Measurements from ENCODE around the gene IRAG1. TPM values are rescaled to one million over a fixed set of nuclear protein-coding genes. Genes with fewer than 3 reads are reported as not detected.

Gene IRAG1
- total and polyA plus RNA-seq, 4 donors: 92.3 to 518 (median 162) TPM

DNA sequence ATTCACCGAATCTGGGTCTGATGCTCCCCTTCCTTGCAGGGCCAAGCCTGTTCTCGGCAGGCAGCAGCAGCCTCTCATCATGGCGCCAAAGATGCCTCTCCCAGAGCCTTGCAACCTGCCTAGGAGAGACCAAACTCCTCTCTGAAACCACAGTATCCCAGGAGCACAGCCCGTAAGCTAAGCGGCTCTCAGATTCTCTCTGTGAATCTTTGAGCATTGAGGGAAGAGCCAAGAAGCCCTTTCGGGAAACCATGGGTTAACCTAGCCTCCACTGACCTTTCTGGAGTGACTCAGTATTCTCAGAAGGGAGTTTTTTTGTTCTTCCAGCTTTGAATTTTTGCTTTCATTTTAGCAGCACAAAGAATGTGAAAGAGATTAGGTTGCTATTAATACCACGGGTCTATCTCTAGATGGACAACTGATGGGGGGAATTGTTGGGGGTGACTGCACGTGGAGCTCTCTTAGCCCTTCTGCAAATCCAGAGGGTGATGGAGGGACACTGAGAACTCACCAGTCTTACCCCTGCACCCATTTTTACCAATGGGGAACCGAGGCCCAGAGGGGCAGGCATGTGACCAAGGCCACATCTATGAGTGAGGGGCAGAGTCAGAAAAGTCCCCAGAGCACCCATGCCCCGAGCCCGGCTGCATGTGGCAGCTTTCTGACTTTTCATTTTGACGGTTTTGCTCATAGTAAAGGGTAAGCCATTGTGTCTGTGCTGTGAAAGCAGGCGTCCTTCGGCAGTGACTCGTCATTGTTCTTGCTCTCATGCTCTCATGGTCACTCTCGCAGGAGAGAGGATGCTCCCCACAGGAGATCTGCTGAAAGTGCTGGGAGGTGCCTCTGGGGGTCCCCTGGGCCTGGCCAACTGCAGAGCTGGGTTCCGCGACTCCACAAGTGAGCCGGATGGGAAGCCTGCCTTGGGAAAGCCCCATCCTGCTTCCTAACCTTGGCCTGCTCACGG, 36.0 kb downstream of the IRAG1 start:
- Histone ChIP-seq H3K27ac (ENCODE audit: low read depth in 1 of 2, low read length in 2 of 2) (peak overlapping the region; percentile 96 to 97), H3K4me3 (ENCODE audit: low read length in 2 of 2) (no peak overlapping the region), H3K36me3 (ENCODE audit: control insufficient read depth in 1 of 2, insufficient read depth in 2 of 2, low read length in 1 of 2) (no peaks in the 10 kb centered on the region), H3K27me3 (ENCODE audit: control insufficient read depth in 1 of 2, insufficient read depth in 2 of 2, low read length in 1 of 2) (no peaks in the 10 kb centered on the region), H3K4me1 (ENCODE audit: control insufficient read depth in 1 of 2, insufficient read depth in 2 of 2, low read length in 2 of 2) (peaks cover 9 to 10% of the 10 kb centered on the region in 2 donors), H3K9me3 (ENCODE audit: control insufficient read depth, low read length) (no peaks in the 10 kb centered on the region)
- ATAC-seq (ENCODE audit: low FRiP score) (peak; percentile 42), DNase-seq (no peak)
- intact Hi-C loops (cut with DNase I): loop anchor here (5.0 to 10.0 kb wide), 2 partner anchors 35 to 253 kb away; partner anchors contain the start of gene IRAG1 (in 2 of the 2)
- 7 to 9% methylated on average over 20 of the region's 20 CpGs for WGBS, 2 donors

DNA sequence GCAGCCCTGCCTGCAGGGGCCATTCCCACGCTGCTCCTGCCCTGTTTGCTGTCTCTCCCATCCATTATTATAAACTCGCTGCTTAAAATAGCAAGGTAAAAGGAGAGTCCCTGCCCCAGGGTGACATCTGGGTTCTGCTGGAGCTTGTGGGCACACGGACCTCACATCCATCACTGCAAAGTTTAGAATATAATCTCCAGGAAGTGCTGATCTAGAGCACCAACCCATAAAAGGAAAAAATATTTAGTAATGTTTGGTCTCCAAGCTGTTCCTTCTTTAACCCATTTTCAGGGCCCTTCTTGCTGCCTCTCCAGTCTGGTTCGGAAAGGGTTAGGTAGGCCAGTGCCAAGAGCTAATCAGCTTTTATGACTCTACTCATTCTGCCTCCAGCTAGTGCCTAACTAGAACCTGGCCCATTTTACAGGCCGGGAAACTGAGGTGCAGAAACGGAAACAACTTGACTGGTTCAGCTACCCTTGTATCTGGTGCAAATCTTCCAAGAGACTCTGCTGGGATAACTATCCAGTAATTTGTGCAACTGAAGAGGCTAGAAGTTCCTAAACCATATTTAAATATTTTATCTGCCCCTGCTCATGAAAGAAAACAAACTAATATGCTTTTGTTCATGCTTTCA, 37.5 kb downstream of the IRAG1 start:
- 6 to 13% methylated on average over 6 of the region's 6 CpGs for WGBS, 2 donors
- intact Hi-C loops (cut with DNase I): loop anchor here (5.0 to 10.0 kb wide), 2 partner anchors 36 to 251 kb away; partner anchors contain the start of gene IRAG1 (in 2 of the 2)

DNA sequence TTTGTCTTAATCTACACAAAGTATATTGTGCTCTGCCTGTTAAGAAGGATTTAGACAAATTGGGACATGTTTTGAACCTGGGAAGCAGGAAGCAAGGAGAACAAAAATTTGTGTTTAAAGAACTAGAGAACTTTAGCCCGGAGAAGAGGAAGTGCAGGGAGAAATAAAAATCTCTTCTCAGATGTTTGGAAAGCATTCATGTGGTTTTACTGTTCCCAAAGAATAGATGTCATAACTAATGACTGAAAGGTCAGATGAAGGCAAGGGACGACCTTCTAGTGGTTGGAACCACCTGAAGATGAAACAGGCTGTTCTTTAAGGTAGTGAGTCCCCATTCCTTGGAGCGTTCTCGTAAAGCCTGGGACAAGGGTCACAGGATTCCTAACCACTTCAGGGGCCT, 38.3 kb downstream of the IRAG1 start:
- H3K9me3 ChIP-seq (ENCODE audit: control insufficient read depth, low read length): no peaks in the 10 kb centered on the region
- peak overlapping the region; percentile 18 to 82 for H3K27ac ChIP-seq (ENCODE audit: low read depth in 1 of 2, low read length in 2 of 2)
- no peak overlapping the region for H3K4me3 ChIP-seq (ENCODE audit: low read length in 2 of 2)
- intact Hi-C loops (cut with DNase I): loop anchor here (5.0 to 10.0 kb wide), 2 partner anchors 37 to 250 kb away; partner anchors contain the start of gene IRAG1 (in 2 of the 2)
- no peaks in the 10 kb centered on the region for H3K27me3 ChIP-seq (ENCODE audit: control insufficient read depth in 1 of 2, insufficient read depth in 2 of 2, low read length in 1 of 2)
- DNase-seq: no peak
- H3K36me3 ChIP-seq (ENCODE audit: control insufficient read depth in 1 of 2, insufficient read depth in 2 of 2, low read length in 1 of 2): no peaks in the 10 kb centered on the region
- no peak for ATAC-seq (ENCODE audit: low FRiP score)
- 12% methylated on average over 4 of the region's 4 CpGs for WGBS, 2 donors
- peaks cover 5% of the 10 kb centered on the region in 2 donors for H3K4me1 ChIP-seq (ENCODE audit: control insufficient read depth in 1 of 2, insufficient read depth in 2 of 2, low read length in 2 of 2)

More for the DNA sequence above, 37.5 kb downstream of the IRAG1 start:
- Histone ChIP-seq H3K27me3 (ENCODE audit: control insufficient read depth in 1 of 2, insufficient read depth in 2 of 2, low read length in 1 of 2) (no peaks in the 10 kb centered on the region), H3K36me3 (ENCODE audit: control insufficient read depth in 1 of 2, insufficient read depth in 2 of 2, low read length in 1 of 2) (no peaks in the 10 kb centered on the region), H3K9me3 (ENCODE audit: control insufficient read depth, low read length) (no peaks in the 10 kb centered on the region), H3K4me1 (ENCODE audit: control insufficient read depth in 1 of 2, insufficient read depth in 2 of 2, low read length in 2 of 2) (peaks cover 7 to 9% of the 10 kb centered on the region in 2 donors), H3K27ac (ENCODE audit: low read depth in 1 of 2, low read length in 2 of 2) (peak overlapping the region; percentile 46 to 82), H3K4me3 (ENCODE audit: low read length in 2 of 2) (no peak overlapping the region)
- ATAC-seq (ENCODE audit: low FRiP score): no peak
- no peak for DNase-seq

DNA sequence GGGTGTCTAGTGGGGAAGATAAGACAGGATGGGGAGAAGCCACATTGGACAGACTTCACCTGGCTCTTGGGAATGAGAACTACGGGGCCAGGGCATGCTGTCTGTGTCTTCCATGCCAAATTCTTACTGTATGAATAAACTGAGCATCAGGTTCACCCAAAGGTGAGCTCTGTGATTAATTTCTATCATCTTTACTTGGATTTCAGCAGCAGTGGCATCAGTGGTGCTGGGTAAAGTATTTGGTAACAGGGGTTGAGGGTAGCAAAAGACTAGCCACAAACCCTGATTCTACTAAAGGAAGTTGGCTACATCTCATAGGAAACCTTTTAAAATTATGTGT, 38.8 kb downstream of the IRAG1 start:
- H3K4me3 ChIP-seq (ENCODE audit: low read length in 2 of 2): no peak overlapping the region
- 4 to 8% methylated on average over 1 of the region's 1 CpG for WGBS, 2 donors
- H3K9me3 ChIP-seq (ENCODE audit: control insufficient read depth, low read length): no peaks in the 10 kb centered on the region
- ATAC-seq (ENCODE audit: low FRiP score): no peak
- intact Hi-C loops (cut with DNase I): loop anchor here (5.0 to 10.0 kb wide), 2 partner anchors 38 to 250 kb away; partner anchors contain the start of gene IRAG1 (in 2 of the 2)
- no peak for DNase-seq
- peaks cover 5% of the 10 kb centered on the region in 2 donors for H3K4me1 ChIP-seq (ENCODE audit: control insufficient read depth in 1 of 2, insufficient read depth in 2 of 2, low read length in 2 of 2)
- no peaks in the 10 kb centered on the region for H3K36me3 ChIP-seq (ENCODE audit: control insufficient read depth in 1 of 2, insufficient read depth in 2 of 2, low read length in 1 of 2)
- no peaks in the 10 kb centered on the region for H3K27me3 ChIP-seq (ENCODE audit: control insufficient read depth in 1 of 2, insufficient read depth in 2 of 2, low read length in 1 of 2)
- H3K27ac ChIP-seq (ENCODE audit: low read depth in 1 of 2, low read length in 2 of 2): peak overlapping the region; percentile 29 to 55

GRCh38 chr11:10653946-10654810, 39.4 kb downstream of the IRAG1 start:
- Histone ChIP-seq H3K27ac (ENCODE audit: low read depth in 1 of 2, low read length in 2 of 2) (peak overlapping the region; percentile 29 to 93), H3K4me1 (ENCODE audit: control insufficient read depth in 1 of 2, insufficient read depth in 2 of 2, low read length in 2 of 2) (peaks cover 5 to 8% of the 10 kb centered on the region in 2 donors), H3K9me3 (ENCODE audit: control insufficient read depth, low read length) (no peaks in the 10 kb centered on the region), H3K27me3 (ENCODE audit: control insufficient read depth in 1 of 2, insufficient read depth in 2 of 2, low read length in 1 of 2) (no peaks in the 10 kb centered on the region), H3K4me3 (ENCODE audit: low read length in 2 of 2) (no peak overlapping the region), H3K36me3 (ENCODE audit: control insufficient read depth in 1 of 2, insufficient read depth in 2 of 2, low read length in 1 of 2) (no peaks in the 10 kb centered on the region)
- intact Hi-C loops (cut with DNase I): loop anchor here in 1 of 2 donors (10.0 kb wide), 1 partner anchor 249 kb away; no protein-coding TSS in a partner anchor
- ATAC-seq (ENCODE audit: low FRiP score) (peak; percentile 45), DNase-seq (no peak)
- WGBS, 2 donors: 63 to 69% methylated on average over 4 of the region's 4 CpGs

DNA sequence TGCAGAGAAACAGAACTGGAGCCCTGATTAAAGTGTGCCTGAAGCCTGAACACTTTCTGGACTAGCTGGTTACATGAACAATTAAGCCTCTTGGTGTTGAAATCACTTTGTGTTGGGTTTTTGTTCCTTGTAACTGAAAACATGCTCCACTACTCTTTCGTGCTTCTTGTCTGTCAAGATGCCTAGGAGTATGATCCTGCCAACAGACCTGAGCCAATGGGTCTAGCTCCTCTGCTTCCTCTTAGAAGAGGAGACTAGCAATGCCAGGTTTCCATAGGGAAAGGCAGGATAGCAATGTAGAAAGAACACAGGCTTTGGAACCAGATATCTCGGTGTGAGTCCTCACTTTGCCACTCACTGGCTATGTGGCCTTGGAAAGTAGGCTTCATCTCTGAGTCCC, 40.3 kb downstream of the IRAG1 start:
- H3K4me1 ChIP-seq (ENCODE audit: control insufficient read depth in 1 of 2, insufficient read depth in 2 of 2, low read length in 2 of 2): peaks cover 4 to 10% of the 10 kb centered on the region in 2 donors
- ATAC-seq (ENCODE audit: low FRiP score): no peak
- peak overlapping the region; percentile 53 to 93 for H3K27ac ChIP-seq (ENCODE audit: low read depth in 1 of 2, low read length in 2 of 2)
- peaks cover 2 to 3% of the 10 kb centered on the region in 2 donors for H3K36me3 ChIP-seq (ENCODE audit: control insufficient read depth in 1 of 2, insufficient read depth in 2 of 2, low read length in 1 of 2)
- no peak overlapping the region for H3K4me3 ChIP-seq (ENCODE audit: low read length in 2 of 2)
- H3K27me3 ChIP-seq (ENCODE audit: control insufficient read depth in 1 of 2, insufficient read depth in 2 of 2, low read length in 1 of 2): no peaks in the 10 kb centered on the region
- H3K9me3 ChIP-seq (ENCODE audit: control insufficient read depth, low read length): no peaks in the 10 kb centered on the region
- intact Hi-C loops (cut with DNase I): loop anchor here in 1 of 2 donors (10.0 kb wide), 1 partner anchor 248 kb away; no protein-coding TSS in a partner anchor
- no peak for DNase-seq
- 4 to 14% methylated on average over 2 of the region's 2 CpGs for WGBS, 2 donors

DNA sequence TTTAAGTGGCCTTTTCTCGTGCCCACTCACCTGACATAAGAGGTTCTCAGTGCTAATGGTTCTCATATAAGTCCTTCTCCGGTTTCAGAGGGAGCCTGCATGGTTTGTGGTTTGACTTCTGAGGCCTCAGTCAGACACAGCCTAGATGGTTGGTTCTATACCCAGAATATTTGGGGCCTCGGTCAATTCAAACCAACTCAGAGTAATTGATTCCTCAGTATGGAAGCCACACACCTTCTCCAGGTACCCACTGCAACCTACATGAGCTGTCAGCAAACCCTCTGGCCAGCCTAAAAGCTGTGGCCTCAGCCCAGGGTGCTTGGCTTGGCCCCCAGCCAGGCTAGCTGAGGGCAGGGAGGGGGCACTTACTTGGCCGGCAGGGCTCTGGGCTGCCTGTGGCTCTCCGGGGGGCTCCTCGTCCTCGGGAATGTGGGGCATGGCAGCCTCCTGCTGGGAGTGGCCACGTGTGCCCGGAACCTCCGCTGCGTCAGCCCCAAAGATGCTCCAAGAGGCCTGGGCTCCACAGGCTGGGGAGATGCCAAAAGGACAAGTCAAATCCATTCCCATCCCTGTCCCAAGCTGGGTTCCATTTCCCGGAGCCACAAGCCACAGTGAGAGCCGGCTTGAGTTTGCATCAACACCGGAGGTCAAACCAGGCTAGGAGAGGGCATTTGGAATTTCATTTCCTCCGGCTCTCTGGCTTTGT, 41.7 kb downstream of the IRAG1 start:
- Histone ChIP-seq H3K36me3 (ENCODE audit: control insufficient read depth in 1 of 2, insufficient read depth in 2 of 2, low read length in 1 of 2) (peaks cover 2 to 3% of the 10 kb centered on the region in 2 donors), H3K4me3 (ENCODE audit: low read length in 2 of 2) (no peak overlapping the region), H3K9me3 (ENCODE audit: control insufficient read depth, low read length) (no peaks in the 10 kb centered on the region), H3K27ac (ENCODE audit: low read depth in 1 of 2, low read length in 2 of 2) (peak overlapping the region; percentile 53 to 93), H3K4me1 (ENCODE audit: control insufficient read depth in 1 of 2, insufficient read depth in 2 of 2, low read length in 2 of 2) (peaks cover 0 to 10% of the 10 kb centered on the region in 2 donors), H3K27me3 (ENCODE audit: control insufficient read depth in 1 of 2, insufficient read depth in 2 of 2, low read length in 1 of 2) (no peaks in the 10 kb centered on the region)
- ATAC-seq (ENCODE audit: low FRiP score): peak; percentile 17
- intact Hi-C loops (cut with DNase I): loop anchor here in 1 of 2 donors (10.0 kb wide), 1 partner anchor 247 kb away; no protein-coding TSS in a partner anchor
- 14 to 18% methylated on average over 15 of the region's 15 CpGs for WGBS, 2 donors
- DNase-seq: peak; percentile 80 to 88

Measured in aorta (tissue), 5 donors.